Measurements from ENCODE around the gene HCFC2.

HCFC2 gene

GRCh38 chr12:104154806-104155205 is 90.5 kb downstream of the HCFC2 start:
- no peak overlapping the region for H3K4me3 ChIP-seq (ENCODE audit: low read depth, low read length)
- no peak for TF ChIP-seq ZNF133 (tag by site-specific recombination; IDR thresholded peaks at IDR 0.05)
- TF ChIP-seq ZNF423 (tag by site-specific recombination; IDR thresholded peaks at IDR 0.05): no peak
- TF ChIP-seq ZNF239 (tag by site-specific recombination; IDR thresholded peaks at IDR 0.05): no peak
- no peak for TF ChIP-seq CTCF (tag by site-specific recombination; IDR thresholded peaks at IDR 0.05)
- TF ChIP-seq ZNF449 (tag by site-specific recombination; IDR thresholded peaks at IDR 0.05): no peak
- no peak for TF ChIP-seq ZXDB (tag by site-specific recombination; IDR thresholded peaks at IDR 0.05)
- no peak for TF ChIP-seq ZNF223 (tag by site-specific recombination; IDR thresholded peaks at IDR 0.05)
- no peak for TF ChIP-seq MZF1 (tag by site-specific recombination; IDR thresholded peaks at IDR 0.05; ENCODE audit: borderline replicate concordance)
- no peak for TF ChIP-seq REST (tag by site-specific recombination; IDR thresholded peaks at IDR 0.05)
- no peak for TF ChIP-seq ZNF221 (tag by site-specific recombination; IDR thresholded peaks at IDR 0.05; ENCODE audit: borderline replicate concordance)
- TF ChIP-seq ZNF514 (tag by site-specific recombination; IDR thresholded peaks at IDR 0.05): no peak
- no peak for TF ChIP-seq ZFP3 (tag by site-specific recombination; IDR thresholded peaks at IDR 0.05; ENCODE audit: low read depth)
- no peak for TF ChIP-seq ZNF48 (tag by site-specific recombination; IDR thresholded peaks at IDR 0.05)
- TF ChIP-seq ZNF266 (tag by site-specific recombination; IDR thresholded peaks at IDR 0.05; ENCODE audit: low read depth): no peak
- no peak for TF ChIP-seq GLIS1 (tag by site-specific recombination; IDR thresholded peaks at IDR 0.05)
- TF ChIP-seq ZNF621 (tag by site-specific recombination; IDR thresholded peaks at IDR 0.05): no peak
- TF ChIP-seq ZNF624 (tag by site-specific recombination; IDR thresholded peaks at IDR 0.05): no peak
- TF ChIP-seq ZNF155 (tag by site-specific recombination; IDR thresholded peaks at IDR 0.05): no peak
- TF ChIP-seq ZNF610 (tag by site-specific recombination; IDR thresholded peaks at IDR 0.05; ENCODE audit: borderline replicate concordance): no peak
- no peak for TF ChIP-seq ZNF157 (tag by site-specific recombination; IDR thresholded peaks at IDR 0.05)
- no peak overlapping the region for H3K27ac ChIP-seq (ENCODE audit: extremely low read depth, low read depth, low read length)
- no peaks in the 10 kb centered on the region for H3K36me3 ChIP-seq (ENCODE audit: control insufficient read depth in 2 of 2, insufficient read depth in 1 of 2, low read length in 2 of 2)
- no peaks in the 10 kb centered on the region for H3K4me1 ChIP-seq (ENCODE audit: control insufficient read depth, insufficient read depth, low read length)
- ChIA-PET CTCF (interaction anchor here (0.6 to 1.0 kb wide), 2 partner anchors 15 to 122 kb away, joined by 3 to 4 read pairs; no protein-coding TSS in a partner anchor), POLR2A (interaction anchor here (2.8 kb wide), 1 partner anchor 17 kb away, joined by 9 read pairs; the partner anchor contains the start of gene NFYB)
- no peaks in the 10 kb centered on the region for H3K9me3 ChIP-seq (ENCODE audit: control insufficient read depth, insufficient read depth, low read depth, low read length)
